ENCODE data around the gene DYNC1I1. TPM values are rescaled to one million over a fixed set of nuclear protein-coding genes. Genes with fewer than 3 reads are reported as not detected.

Gene DYNC1I1
- total and polyA plus RNA-seq, 2 of the 13 experiments (the other 11 are each of a cell fraction or from before 2014, with no cell fraction given): not detected

DNA sequence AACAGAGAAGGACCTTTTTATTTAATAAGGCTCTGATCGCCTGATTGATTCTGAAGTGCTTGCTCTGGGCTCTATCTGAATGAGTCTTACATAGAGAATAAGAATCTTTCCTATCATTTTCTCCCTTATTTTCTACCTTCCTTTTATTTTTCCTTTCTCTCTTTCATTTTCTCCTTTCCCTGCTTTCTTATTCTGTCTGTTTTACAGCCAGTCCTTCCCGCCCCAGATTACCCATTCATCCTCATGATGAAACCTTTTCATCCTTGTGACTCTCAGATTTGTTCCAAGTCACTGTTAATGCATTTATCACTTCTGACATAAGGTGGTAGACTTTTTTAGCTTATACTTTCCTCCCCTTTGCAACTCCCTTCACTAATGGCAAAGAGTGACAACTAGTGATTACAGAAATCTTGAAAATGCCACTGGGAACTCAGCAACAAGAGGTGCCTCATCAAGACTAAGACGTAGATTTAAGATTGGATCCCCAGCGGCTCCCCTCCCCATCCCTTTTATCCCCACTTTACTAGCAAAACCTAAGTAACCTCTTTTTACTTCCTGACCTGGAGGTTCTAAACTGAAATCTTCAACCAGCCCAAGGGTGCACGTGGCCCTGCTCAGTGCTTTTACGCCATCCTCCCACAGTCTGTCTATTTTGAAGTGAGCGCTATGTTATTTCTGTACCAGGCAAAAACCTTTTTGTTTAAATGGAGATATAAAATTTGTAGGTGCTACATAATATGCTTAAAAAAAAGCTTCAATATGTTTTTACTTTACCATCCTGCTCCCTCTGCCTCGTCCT lies 179.8 kb downstream of the DYNC1I1 start:
- no peak for DNase-seq (ENCODE audit: low spot score)
- no peak for FAIRE-seq
- CTCF ChIA-PET (ENCODE audit: low intra/inter-chr PET ratio, low total read pairs): no interaction called here
- no peak overlapping the region for H3K9ac ChIP-seq (ENCODE audit: insufficient read depth, low read depth, low read length)
- no peak overlapping the region for H3K27ac ChIP-seq (ENCODE audit: extremely low read length, insufficient read depth, low read length)
- H3K4me3 ChIP-seq (replicated peaks in 1 of 3; ENCODE audit: insufficient read depth in 1 of 3, low read depth in 2 of 3, low read length in 3 of 3): no peak overlapping the region
- BruUV-seq (replicated peaks): no TSS peak
- 40% methylated on average over 8 of the region's 8 CpGs for WGBS (ENCODE audit: low lambda C conversion rate)
- POLR2A ChIA-PET: no interaction called here
- H3K4me1 ChIP-seq (ENCODE audit: insufficient read depth, low read length): no peaks in the 10 kb centered on the region
- no peak for ATAC-seq
- in situ Hi-C loops (cut with HindIII; ENCODE audit: extremely low pct_ligation_motif_present, low pct_unique_long_range_greater_than_20kb) (no loop called here), intact Hi-C loops (cut with micrococcal nuclease; ENCODE audit: unreplicated experiment) (no loop called here)
- TF ChIP-seq KAT2B (IDR thresholded peaks at IDR 0.05; ENCODE audit: borderline replicate concordance, low read depth, low read length): no peak
- no peak for TF ChIP-seq ESRRA (CRISPR knock-in tag; IDR thresholded peaks at IDR 0.05; ENCODE audit: low read depth)
- no peak for TF ChIP-seq ELF1 (CRISPR knock-in tag; IDR thresholded peaks at IDR 0.05)
- TF ChIP-seq, protein P1, sequence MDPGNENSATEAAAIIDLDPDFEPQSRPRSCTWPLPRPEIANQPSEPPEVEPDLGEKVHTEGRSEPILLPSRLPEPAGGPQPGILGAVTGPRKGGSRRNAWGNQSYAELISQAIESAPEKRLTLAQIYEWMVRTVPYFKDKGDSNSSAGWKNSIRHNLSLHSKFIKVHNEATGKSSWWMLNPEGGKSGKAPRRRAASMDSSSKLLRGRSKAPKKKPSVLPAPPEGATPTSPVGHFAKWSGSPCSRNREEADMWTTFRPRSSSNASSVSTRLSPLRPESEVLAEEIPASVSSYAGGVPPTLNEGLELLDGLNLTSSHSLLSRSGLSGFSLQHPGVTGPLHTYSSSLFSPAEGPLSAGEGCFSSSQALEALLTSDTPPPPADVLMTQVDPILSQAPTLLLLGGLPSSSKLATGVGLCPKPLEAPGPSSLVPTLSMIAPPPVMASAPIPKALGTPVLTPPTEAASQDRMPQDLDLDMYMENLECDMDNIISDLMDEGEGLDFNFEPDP (CRISPR knock-in tag; conservative IDR thresholded peaks at IDR 0.05): no peak
- TF ChIP-seq MED1 (CRISPR knock-in tag; IDR thresholded peaks at IDR 0.05): no peak
- TF ChIP-seq, protein P2, sequence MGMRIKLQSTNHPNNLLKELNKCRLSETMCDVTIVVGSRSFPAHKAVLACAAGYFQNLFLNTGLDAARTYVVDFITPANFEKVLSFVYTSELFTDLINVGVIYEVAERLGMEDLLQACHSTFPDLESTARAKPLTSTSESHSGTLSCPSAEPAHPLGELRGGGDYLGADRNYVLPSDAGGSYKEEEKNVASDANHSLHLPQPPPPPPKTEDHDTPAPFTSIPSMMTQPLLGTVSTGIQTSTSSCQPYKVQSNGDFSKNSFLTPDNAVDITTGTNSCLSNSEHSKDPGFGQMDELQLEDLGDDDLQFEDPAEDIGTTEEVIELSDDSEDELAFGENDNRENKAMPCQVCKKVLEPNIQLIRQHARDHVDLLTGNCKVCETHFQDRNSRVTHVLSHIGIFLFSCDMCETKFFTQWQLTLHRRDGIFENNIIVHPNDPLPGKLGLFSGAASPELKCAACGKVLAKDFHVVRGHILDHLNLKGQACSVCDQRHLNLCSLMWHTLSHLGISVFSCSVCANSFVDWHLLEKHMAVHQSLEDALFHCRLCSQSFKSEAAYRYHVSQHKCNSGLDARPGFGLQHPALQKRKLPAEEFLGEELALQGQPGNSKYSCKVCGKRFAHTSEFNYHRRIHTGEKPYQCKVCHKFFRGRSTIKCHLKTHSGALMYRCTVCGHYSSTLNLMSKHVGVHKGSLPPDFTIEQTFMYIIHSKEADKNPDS (CRISPR knock-in tag; IDR thresholded peaks at IDR 0.05): no peak
- no peak for TF ChIP-seq SMC3 (IDR thresholded peaks at IDR 0.05; ENCODE audit: low read length)
- TF ChIP-seq TRIM24 (CRISPR knock-in tag; IDR thresholded peaks at IDR 0.05): no peak
- TF ChIP-seq, protein P3, sequence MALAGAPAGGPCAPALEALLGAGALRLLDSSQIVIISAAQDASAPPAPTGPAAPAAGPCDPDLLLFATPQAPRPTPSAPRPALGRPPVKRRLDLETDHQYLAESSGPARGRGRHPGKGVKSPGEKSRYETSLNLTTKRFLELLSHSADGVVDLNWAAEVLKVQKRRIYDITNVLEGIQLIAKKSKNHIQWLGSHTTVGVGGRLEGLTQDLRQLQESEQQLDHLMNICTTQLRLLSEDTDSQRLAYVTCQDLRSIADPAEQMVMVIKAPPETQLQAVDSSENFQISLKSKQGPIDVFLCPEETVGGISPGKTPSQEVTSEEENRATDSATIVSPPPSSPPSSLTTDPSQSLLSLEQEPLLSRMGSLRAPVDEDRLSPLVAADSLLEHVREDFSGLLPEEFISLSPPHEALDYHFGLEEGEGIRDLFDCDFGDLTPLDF (CRISPR knock-in tag; IDR thresholded peaks at IDR 0.05): no peak
- TF ChIP-seq GATA4 (IDR thresholded peaks at IDR 0.05; ENCODE audit: borderline replicate concordance, low read depth): no peak
- no peak for TF ChIP-seq NFE2 (CRISPR knock-in tag; IDR thresholded peaks at IDR 0.05)
- TF ChIP-seq ARHGAP35 (CRISPR knock-in tag; IDR thresholded peaks at IDR 0.05; ENCODE audit: borderline replicate concordance): no peak
- TF ChIP-seq, protein P4, sequence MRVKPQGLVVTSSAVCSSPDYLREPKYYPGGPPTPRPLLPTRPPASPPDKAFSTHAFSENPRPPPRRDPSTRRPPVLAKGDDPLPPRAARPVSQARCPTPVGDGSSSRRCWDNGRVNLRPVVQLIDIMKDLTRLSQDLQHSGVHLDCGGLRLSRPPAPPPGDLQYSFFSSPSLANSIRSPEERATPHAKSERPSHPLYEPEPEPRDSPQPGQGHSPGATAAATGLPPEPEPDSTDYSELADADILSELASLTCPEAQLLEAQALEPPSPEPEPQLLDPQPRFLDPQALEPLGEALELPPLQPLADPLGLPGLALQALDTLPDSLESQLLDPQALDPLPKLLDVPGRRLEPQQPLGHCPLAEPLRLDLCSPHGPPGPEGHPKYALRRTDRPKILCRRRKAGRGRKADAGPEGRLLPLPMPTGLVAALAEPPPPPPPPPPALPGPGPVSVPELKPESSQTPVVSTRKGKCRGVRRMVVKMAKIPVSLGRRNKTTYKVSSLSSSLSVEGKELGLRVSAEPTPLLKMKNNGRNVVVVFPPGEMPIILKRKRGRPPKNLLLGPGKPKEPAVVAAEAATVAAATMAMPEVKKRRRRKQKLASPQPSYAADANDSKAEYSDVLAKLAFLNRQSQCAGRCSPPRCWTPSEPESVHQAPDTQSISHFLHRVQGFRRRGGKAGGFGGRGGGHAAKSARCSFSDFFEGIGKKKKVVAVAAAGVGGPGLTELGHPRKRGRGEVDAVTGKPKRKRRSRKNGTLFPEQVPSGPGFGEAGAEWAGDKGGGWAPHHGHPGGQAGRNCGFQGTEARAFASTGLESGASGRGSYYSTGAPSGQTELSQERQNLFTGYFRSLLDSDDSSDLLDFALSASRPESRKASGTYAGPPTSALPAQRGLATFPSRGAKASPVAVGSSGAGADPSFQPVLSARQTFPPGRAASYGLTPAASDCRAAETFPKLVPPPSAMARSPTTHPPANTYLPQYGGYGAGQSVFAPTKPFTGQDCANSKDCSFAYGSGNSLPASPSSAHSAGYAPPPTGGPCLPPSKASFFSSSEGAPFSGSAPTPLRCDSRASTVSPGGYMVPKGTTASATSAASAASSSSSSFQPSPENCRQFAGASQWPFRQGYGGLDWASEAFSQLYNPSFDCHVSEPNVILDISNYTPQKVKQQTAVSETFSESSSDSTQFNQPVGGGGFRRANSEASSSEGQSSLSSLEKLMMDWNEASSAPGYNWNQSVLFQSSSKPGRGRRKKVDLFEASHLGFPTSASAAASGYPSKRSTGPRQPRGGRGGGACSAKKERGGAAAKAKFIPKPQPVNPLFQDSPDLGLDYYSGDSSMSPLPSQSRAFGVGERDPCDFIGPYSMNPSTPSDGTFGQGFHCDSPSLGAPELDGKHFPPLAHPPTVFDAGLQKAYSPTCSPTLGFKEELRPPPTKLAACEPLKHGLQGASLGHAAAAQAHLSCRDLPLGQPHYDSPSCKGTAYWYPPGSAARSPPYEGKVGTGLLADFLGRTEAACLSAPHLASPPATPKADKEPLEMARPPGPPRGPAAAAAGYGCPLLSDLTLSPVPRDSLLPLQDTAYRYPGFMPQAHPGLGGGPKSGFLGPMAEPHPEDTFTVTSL (CRISPR knock-in tag; IDR thresholded peaks at IDR 0.05; ENCODE audit: borderline replicate concordance): no peak
- H2AFZ ChIP-seq (ENCODE audit: low read length): no peak overlapping the region
- no peaks in the 10 kb centered on the region for H3K27me3 ChIP-seq (ENCODE audit: control insufficient read depth in 1 of 2, insufficient read depth in 2 of 2, low read length in 2 of 2)
- no peak overlapping the region for H3K4me2 ChIP-seq (ENCODE audit: low read depth, low read length)
- H4K20me1 ChIP-seq (ENCODE audit: insufficient read depth, low read length): no peaks in the 10 kb centered on the region
- no peaks in the 10 kb centered on the region for H3K79me2 ChIP-seq (ENCODE audit: insufficient read depth, low read length)
- H3K36me3 ChIP-seq (replicated peaks in 1 of 2; ENCODE audit: control insufficient read depth in 1 of 2, insufficient read depth in 2 of 2, low read length in 2 of 2): no peaks in the 10 kb centered on the region
- H3K9me3 ChIP-seq (ENCODE audit: low read length): no peaks in the 10 kb centered on the region

Measured in HepG2 (cell line).